Nephron progenitor cell (in vitro differentiated cells): ENCODE data around the gene LLCFC1.
A peak's percentile ranks its signal among the peaks of the same experiment; 100 is the strongest.

ENCODE experiments used
- DNase-seq: peaks from one replicate; pipeline ENCODE4 v3.0.0; 2021
- H3K27ac Mint-ChIP-seq: 2 replicates; pipeline ENCODE4 v1.8.0; 2021; ENCODE audit warnings: mild to moderate bottlenecking, moderate library complexity, mixed read lengths
- H3K27me3 Mint-ChIP-seq: 2 replicates; pipeline ENCODE4 v1.8.0; 2021; ENCODE audit warnings: mild to moderate bottlenecking, low read depth, mixed read lengths; ENCODE audit not compliant: poor library complexity
- H3K36me3 Mint-ChIP-seq: 2 replicates; pipeline ENCODE4 v1.8.0; 2021; ENCODE audit warnings: low read depth, mixed read lengths
- H3K4me1 Mint-ChIP-seq: 2 replicates; pipeline ENCODE4 v1.8.0; 2021; ENCODE audit warnings: mixed read lengths
- H3K4me3 Mint-ChIP-seq: 2 replicates; pipeline ENCODE4 v1.8.0; 2021; ENCODE audit warnings: mild to moderate bottlenecking, moderate library complexity, mixed read lengths
- H3K9me3 Mint-ChIP-seq: 2 replicates; pipeline ENCODE4 v1.8.0; 2021; ENCODE audit warnings: mild to moderate bottlenecking, moderate library complexity, mixed read lengths
- CTCF ChIP-seq: fragments of 200-600 bp; sonication (generic); IDR thresholded peaks from 2 replicates; pipeline ENCODE4 v1.5.0; 2021; ENCODE audit warnings: antibody characterized with exemption

LLCFC1 gene

GRCh38 chr7:142894112-142894984 lies 44.9 kb upstream of the LLCFC1 start:
- Mint-ChIP-seq H3K4me1 (peaks cover 16% of the 10 kb centered on the region), H3K27me3 (peaks cover 48% of the 10 kb centered on the region), H3K27ac (no peak overlapping the region), H3K4me3 (no peak overlapping the region), H3K9me3 (no peaks in the 10 kb centered on the region), H3K36me3 (no peaks in the 10 kb centered on the region)
- no peak for DNase-seq
- no peak for TF ChIP-seq CTCF

DNA sequence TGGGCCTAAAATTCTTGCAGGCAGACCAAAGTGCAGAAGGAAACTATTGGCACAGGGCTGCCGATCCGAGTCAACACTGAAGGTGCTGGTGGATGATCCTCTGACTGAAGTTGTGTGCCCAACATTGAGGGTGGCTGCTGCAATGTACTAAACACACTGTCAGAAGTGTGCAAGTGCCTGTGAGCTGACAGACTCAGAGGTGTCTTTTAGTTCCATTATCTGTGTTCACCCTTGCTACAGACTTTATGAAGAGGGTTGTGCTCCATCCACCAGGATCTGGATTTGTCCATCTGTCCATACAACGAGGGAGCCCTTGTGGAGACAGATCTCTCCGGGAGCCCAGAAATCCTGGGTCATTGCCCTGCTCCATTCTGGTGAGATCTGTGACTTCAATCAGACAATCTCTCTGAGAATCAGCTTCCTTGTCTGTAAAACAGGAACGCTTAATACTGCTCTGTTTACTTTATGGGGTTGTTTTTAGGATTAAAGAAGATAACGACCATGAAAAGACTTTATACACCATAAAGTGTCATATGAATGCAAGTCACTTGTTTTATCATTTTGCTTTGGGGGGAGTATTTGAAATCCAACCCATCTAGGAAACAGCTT lies 44.2 kb upstream of the LLCFC1 start:
- H3K27me3 Mint-ChIP-seq = peaks cover 52% of the 10 kb centered on the region
- peaks cover 10% of the 10 kb centered on the region for H3K4me1 Mint-ChIP-seq
- no peaks in the 10 kb centered on the region for H3K36me3 Mint-ChIP-seq
- TF ChIP-seq CTCF = no peak
- no peak overlapping the region for H3K27ac Mint-ChIP-seq
- no peak overlapping the region for H3K4me3 Mint-ChIP-seq
- no peaks in the 10 kb centered on the region for H3K9me3 Mint-ChIP-seq
- no peak for DNase-seq

GRCh38 chr7:142896151-142896550 lies 43.1 kb upstream of the LLCFC1 start:
- DNase-seq = no peak
- Mint-ChIP-seq H3K27me3 (peaks cover 58% of the 10 kb centered on the region), H3K4me3 (no peak overlapping the region), H3K9me3 (no peaks in the 10 kb centered on the region), H3K36me3 (no peaks in the 10 kb centered on the region), H3K4me1 (peaks cover 1% of the 10 kb centered on the region), H3K27ac (no peak overlapping the region)
- TF ChIP-seq CTCF = no peak

- no peak for TF ChIP-seq CTCF
- DNase-seq = no peak
- Mint-ChIP-seq H3K4me1 (no peaks in the 10 kb centered on the region), H3K27ac (peak overlapping the region; percentile 52), H3K27me3 (peaks cover 57% of the 10 kb centered on the region), H3K36me3 (no peaks in the 10 kb centered on the region), H3K9me3 (peaks cover 4% of the 10 kb centered on the region), H3K4me3 (no peak overlapping the region)
Observed at GRCh38 chr7:142896741-142897379, 42.4 kb upstream of the LLCFC1 start.

- Mint-ChIP-seq H3K4me1 (no peaks in the 10 kb centered on the region), H3K4me3 (no peak overlapping the region), H3K9me3 (peaks cover 9% of the 10 kb centered on the region), H3K27ac (no peak overlapping the region), H3K36me3 (no peaks in the 10 kb centered on the region), H3K27me3 (peaks cover 55% of the 10 kb centered on the region)
- TF ChIP-seq CTCF = no peak
- DNase-seq = no peak
Observed at GRCh38 chr7:142897691-142898090, 41.6 kb upstream of the LLCFC1 start.
